Adipocyte (in vitro differentiated cells): ENCODE data around the gene NOP14.
"Not testable (repeated sequence)": the region's sequence is repeated elsewhere in the genome, so short reads cannot be mapped to it uniquely, and the experiment has no call there.

Source experiments
- DNase-seq: peaks from one replicate; pipeline ENCODE4 v3.0.0-alpha.2; 2015; ENCODE audit warnings: low read depth
- H3K27me3 ChIP-seq: replicated peaks from 2 replicates; pipeline ENCODE4 v1.7.0; 2013; ENCODE audit warnings: mild to moderate bottlenecking, low read length, moderate library complexity; ENCODE audit not compliant: control insufficient read depth, insufficient read depth
- H3K36me3 ChIP-seq: 2 replicates; pipeline ENCODE4 v1.7.0; 2013; ENCODE audit warnings: low read length, mild to moderate bottlenecking, moderate library complexity; ENCODE audit not compliant: control insufficient read depth, insufficient read depth, severe bottlenecking
- H3K4me1 ChIP-seq: 2 replicates; pipeline ENCODE4 v1.7.0; 2013; ENCODE audit warnings: mild to moderate bottlenecking, low read length, moderate library complexity; ENCODE audit not compliant: control insufficient read depth, insufficient read depth
- H3K4me3 ChIP-seq: 2 replicates; pipeline ENCODE4 v1.7.0; 2013; ENCODE audit warnings: mild to moderate bottlenecking, low read length, moderate library complexity
- H3K9ac ChIP-seq: 2 replicates; pipeline ENCODE4 v1.7.0; 2013; ENCODE audit warnings: mild to moderate bottlenecking, low read length, moderate library complexity
- H3K9me3 ChIP-seq: 2 replicates; pipeline ENCODE4 v1.7.0; 2013; ENCODE audit warnings: mild to moderate bottlenecking, low read length, moderate library complexity; ENCODE audit not compliant: control insufficient read depth

Gene NOP14

DNA sequence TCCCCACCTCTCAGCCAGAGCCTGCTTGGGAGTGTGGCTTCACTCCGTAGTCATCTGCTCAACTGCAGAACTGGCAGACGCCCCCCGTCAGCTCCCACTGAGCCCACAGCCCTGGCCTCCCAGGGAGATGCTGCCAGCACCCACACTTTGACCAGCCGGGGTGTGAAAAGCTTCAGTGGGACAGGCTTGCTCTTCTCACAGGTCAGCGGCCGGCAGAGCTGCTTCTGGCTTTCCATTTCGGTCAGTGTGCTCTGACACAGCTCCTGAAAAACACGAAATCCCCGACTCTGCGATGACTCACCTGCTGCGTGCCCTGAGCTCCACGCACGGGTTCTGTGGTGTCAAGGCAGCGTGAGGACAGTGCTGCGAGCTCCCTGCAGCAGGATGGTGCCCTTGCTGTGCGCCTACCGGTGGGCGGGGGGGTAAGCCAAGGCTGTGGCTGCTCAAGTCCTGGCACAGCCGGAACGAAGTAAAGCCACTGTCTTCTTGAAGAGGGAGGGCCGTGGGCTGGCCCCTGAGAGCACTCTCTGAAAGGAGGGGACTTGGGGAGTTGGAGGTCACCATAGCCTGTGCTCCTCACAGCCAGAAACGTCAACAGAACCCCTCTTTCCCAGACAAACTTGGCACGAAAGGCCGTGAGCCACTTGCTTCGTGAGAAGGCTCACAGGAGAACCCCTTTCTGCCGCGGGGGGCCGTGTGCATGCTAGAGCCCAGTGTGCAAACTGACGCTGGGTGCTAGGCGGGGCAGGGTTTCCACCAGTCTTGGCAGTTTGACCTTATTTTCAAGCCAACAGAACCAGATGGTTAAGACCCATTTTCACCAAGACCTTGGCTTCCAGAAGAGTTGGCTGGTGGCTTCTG is 23.6 kb downstream of the NOP14 start:
- no peak overlapping the region for H3K4me3 ChIP-seq
- no peak overlapping the region for H3K9ac ChIP-seq
- H3K36me3 ChIP-seq: peaks cover 80% of the 10 kb centered on the region
- no peaks in the 10 kb centered on the region for H3K27me3 ChIP-seq
- peaks cover 24% of the 10 kb centered on the region for H3K4me1 ChIP-seq
- no peaks in the 10 kb centered on the region for H3K9me3 ChIP-seq
- no peak for DNase-seq

DNA sequence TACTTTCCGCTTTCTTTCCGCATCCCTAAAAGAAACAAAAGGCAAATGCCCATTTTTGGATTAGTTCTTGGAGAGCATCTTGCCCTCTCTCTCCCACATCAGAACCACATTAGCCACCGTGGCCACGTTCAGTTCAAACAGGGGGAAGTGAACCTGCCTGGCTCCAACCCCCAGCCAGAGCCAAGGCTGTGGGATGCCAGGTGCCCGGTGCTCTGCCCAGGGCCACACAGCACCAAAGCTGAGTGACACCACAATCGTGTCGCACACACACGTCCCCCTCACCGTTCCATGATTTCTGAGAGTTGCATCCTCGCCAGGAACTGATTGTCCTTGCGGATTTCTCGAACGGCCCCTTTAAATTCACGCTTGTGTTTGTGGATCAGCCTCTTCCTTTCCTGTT is 24.3 kb downstream of the NOP14 start:
- H3K4me3 ChIP-seq: no peak overlapping the region
- H3K9ac ChIP-seq: no peak overlapping the region
- peaks cover 74% of the 10 kb centered on the region for H3K36me3 ChIP-seq
- DNase-seq: no peak
- no peaks in the 10 kb centered on the region for H3K9me3 ChIP-seq
- peaks cover 24% of the 10 kb centered on the region for H3K4me1 ChIP-seq
- H3K27me3 ChIP-seq: no peaks in the 10 kb centered on the region

DNA sequence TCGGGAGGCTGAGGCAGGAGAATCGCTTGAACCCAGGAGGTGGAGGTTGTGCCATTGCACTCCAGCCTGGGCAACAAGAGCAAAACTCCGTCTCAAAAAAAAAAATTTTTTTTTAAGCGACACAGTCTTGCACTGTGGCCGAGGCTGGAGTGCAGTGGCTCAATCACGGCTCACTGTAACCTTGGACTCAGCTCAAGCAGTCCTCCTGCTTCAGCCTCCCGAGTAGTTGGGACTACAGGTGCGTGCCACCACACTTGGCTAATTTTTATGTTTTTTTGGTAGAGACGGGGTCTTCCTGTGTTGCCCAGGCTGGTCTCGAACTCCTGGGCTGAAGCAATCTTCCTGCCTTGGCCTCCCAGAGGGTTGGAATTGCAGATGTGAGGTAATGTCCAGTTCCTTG is 24.8 kb downstream of the NOP14 start:
- Histone ChIP-seq H3K4me1 (peaks cover 24% of the 10 kb centered on the region), H3K36me3 (peaks cover 69% of the 10 kb centered on the region)
- not testable (repeated sequence) for H3K9me3 ChIP-seq, DNase-seq, H3K9ac ChIP-seq, H3K4me3 ChIP-seq, H3K27me3 ChIP-seq

DNA sequence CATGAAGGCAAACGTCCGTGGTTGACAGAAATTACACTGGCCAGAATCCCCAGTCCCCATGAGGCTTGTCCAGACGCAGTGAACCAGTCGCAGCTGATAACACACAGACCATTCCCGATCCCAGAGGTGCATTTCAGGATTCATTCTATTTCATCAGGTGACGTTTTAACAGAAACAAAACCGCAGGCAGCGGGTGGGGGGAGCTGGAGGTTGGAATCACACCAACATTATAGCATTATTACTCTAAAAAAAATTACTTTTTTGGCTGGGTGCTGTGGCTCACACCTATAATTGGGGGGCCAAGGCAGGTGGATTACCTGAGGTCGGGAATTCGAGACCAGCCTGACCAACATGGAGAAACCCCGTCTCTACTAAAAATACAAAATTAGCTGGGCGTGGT is 25.2 kb downstream of the NOP14 start:
- Histone ChIP-seq H3K36me3 (peaks cover 64% of the 10 kb centered on the region), H3K4me3 (no peak overlapping the region), H3K27me3 (no peaks in the 10 kb centered on the region), H3K9me3 (no peaks in the 10 kb centered on the region), H3K4me1 (peaks cover 24% of the 10 kb centered on the region), H3K9ac (no peak overlapping the region)
- DNase-seq: no peak

DNA sequence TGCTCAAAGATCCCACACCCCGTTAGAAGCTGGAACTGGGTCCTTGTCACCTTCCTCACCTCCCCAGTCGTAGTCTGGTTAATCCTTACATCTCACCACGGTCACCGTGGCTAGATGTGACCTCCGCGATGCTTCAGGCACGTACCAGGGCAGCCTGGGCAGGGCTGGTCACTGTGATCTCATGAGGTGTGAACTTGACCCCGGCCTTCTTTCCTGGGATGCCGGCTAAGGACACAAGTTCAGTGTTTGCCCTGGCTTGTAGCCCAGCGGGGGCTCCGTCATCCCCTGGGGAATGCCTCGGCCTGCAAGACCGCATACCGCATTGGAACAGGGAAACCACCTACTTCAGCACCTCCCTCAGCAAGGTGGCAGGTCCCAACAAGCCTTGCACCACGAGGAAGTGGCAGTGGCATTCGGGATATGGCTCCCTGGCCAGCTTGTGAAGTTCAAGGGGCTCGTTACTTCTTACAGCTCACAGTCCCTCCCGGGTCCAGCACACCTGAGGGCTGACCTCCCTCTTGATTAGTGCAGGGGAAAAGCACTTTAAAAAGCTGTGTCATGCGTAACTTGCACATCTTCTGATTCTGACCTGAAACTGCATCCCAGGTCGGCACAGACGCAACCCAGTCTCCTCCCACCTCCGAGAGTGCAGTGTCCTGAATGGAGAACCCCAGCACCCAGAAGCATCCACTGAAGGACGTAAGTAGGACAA is 25.9 kb downstream of the NOP14 start:
- peaks cover 58% of the 10 kb centered on the region for H3K36me3 ChIP-seq
- peaks cover 24% of the 10 kb centered on the region for H3K4me1 ChIP-seq
- no peak for DNase-seq
- no peak overlapping the region for H3K4me3 ChIP-seq
- no peaks in the 10 kb centered on the region for H3K27me3 ChIP-seq
- no peaks in the 10 kb centered on the region for H3K9me3 ChIP-seq
- H3K9ac ChIP-seq: peak overlapping the region; percentile 23

DNA sequence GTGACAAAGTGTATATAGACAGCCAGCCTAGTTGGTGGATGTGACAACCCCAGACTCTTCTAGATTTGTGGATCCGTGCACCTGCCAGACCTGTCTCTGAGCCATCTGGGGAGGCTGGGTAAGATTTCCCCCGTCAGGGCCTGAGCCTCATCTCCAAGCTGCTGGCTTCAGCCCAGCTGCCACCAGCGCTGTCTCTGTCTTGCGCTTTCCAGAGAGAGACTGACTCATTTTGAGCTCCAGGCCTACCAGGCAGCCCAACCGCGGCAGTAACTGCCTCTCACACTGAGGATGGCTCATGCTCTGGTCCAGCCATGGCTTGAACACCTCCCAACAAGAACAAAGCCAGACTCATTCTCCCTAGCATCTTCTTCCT is 26.4 kb downstream of the NOP14 start:
- no peaks in the 10 kb centered on the region for H3K27me3 ChIP-seq
- DNase-seq: no peak

DNA sequence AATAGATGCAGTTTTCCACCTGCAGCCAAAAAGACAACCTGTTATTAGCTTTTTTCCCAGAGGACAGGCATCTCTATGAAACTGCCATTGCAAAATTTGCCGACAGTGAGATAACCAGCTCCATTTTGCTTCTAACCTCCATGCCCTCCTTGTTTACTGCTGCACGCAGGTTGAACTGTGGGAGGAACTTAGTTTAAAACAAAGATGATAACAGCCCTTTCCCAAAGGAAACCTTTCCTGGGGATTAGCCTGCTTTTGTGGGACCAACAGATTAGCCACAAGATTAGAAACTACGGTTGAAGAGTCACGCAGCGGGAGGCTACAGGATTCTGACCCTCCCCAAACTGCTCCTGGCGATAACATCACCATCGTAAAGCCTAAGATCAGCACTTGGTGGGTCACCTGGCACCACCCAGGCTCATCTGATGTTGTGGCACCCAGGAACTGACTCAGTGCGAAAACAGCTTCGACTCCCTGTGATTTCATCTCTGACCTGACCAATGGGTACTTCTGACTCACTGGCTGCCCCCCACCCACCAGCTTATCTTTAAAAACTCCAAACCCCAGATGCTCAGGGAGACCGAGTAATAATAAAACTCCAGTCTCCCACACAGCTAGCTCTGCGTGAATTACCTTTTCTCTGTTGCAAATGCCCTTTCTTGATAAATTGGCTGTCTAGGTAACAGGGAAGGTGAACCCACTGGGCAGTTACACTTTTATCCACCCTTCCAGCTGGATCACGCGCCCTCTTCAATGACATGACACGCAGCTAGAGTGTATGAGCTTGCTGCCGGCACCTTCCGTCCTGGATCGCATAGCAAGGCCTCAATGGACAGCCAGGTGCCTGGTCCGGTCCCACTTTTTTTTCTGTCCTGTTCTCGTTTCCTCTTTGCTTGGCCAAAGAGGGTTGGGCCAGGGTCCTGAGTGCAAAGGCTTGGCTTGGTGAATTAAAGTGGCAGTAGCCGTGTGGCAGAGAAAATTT is 27.2 kb downstream of the NOP14 start:
- H3K9ac ChIP-seq: peak overlapping the region; percentile 93
- H3K27me3 ChIP-seq: no peaks in the 10 kb centered on the region
- peaks cover 24% of the 10 kb centered on the region for H3K4me1 ChIP-seq
- H3K4me3 ChIP-seq: peak overlapping the region; percentile 96
- peaks cover 51% of the 10 kb centered on the region for H3K36me3 ChIP-seq
- DNase-seq: no peak
- no peaks in the 10 kb centered on the region for H3K9me3 ChIP-seq

More for the DNA sequence above, 26.4 kb downstream of the NOP14 start:
- H3K4me3 ChIP-seq: peak overlapping the region; percentile 8
- no peaks in the 10 kb centered on the region for H3K9me3 ChIP-seq
- peaks cover 52% of the 10 kb centered on the region for H3K36me3 ChIP-seq
- peaks cover 24% of the 10 kb centered on the region for H3K4me1 ChIP-seq
- peak overlapping the region; percentile 23 for H3K9ac ChIP-seq

DNA sequence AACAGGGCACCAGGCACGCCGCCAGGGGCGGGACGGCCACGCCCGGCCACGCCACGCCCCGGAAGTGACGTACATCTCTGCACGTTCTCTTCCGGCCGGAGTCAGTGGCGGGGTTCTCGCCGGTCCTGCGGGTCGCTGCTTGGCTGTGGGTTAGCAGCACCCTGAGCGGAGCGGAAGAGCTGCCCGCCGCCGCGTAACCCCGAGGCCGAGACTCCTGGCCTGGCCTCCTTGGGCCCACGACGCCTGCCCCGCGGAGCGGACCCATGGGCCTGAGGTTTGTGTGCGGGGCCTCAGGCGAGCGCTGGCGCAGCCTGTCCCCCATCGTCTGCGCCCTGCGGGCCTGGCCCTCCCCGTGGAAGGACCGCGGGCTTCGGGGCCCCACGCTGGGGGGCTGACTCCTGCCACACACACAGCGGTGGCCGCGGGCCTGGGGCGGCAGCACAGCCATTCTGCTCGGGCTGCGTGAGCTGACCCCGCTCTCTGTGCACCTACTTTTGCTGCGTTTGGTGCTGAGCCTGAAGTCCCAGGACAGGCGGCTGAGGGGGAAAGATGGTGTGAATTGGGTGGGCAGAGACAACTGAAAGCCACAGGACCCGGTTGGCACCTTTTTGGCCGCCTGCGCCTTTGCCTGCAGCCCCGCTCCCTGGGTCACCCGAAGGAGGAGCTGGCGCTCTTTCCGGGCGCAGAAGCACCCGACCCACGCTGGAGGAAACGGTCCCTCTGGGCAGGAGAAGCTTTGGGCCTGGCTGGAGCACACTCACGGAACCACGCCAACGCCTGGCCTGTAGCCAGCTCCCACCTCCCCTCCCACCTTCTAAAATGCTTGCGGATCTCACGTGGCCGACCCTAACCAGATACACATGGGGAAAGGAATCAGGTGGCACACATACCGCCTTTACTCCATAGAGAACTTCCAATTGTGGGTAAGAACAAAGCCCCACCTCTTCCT is 28.1 kb downstream of the NOP14 start:
- no peaks in the 10 kb centered on the region for H3K9me3 ChIP-seq
- peaks cover 46% of the 10 kb centered on the region for H3K36me3 ChIP-seq
- no peaks in the 10 kb centered on the region for H3K27me3 ChIP-seq
- peak overlapping the region; percentile 93 for H3K9ac ChIP-seq
- H3K4me3 ChIP-seq: peak overlapping the region; percentile 96
- peaks cover 24% of the 10 kb centered on the region for H3K4me1 ChIP-seq
- peak; percentile 97 for DNase-seq

DNA sequence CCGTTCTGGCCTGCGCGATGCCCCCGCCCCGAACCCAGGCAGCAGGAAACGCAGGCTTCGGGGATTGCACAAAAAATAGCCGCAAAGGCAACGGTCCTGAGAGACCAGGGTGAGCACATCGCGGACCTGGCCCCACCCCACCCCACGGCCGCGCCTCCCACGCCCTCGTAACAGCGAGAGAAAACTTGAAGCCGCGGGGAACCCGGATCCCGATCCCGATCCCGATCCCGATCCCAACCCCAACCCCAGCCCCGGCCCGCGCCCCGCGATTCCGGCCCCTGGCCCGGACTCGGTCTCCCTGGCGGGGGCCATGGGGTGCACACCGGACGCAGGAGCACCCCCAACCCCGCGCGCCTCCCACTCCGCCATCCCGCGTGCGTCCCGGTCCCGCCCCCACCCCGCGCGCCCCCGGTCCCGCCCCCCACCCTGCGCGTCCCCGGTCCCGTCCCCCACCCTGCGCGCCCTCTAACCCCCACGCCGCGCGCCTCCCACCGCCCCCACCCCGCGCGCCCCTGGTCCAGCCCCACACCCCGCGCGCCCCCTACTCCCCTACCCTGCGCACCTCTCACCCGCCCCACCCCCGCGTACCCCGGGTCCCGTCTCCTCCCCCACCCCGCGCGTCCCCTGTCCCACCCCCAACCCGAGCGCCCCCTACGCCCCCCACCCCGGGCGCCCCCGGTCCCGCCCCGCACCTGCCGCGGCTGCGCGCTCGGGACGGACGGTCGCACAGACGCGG is 29.0 kb downstream of the NOP14 start:
- Histone ChIP-seq H3K4me1 (peaks cover 24% of the 10 kb centered on the region), H3K4me3 (peak overlapping the region; percentile 96), H3K36me3 (peaks cover 46% of the 10 kb centered on the region), H3K9ac (peak overlapping the region; percentile 93), H3K9me3 (no peaks in the 10 kb centered on the region), H3K27me3 (no peaks in the 10 kb centered on the region)
- DNase-seq: peak; percentile 76
